Neutrophil (primary cell): ENCODE results near the gene KCNH8.

Experiments used
- H3K27ac ChIP-seq: fragments of 200-600 bp; sonication (generic); 2 replicates; pipeline ENCODE4 v1.5.1; 2016; ENCODE audit warnings: mild to moderate bottlenecking, moderate library complexity
- H3K27me3 ChIP-seq: fragments of 200-600 bp; sonication (generic); 2 replicates; pipeline ENCODE4 v1.6.0; 2016; ENCODE audit warnings: mild to moderate bottlenecking
- H3K36me3 ChIP-seq: fragments of 200-600 bp; sonication (generic); 2 replicates; pipeline ENCODE4 v1.5.1; 2017
- H3K4me1 ChIP-seq, 2 experiments: fragments of 200-600 bp in 1 of 2; sonication (generic) in 1 of 2; 1 replicate in 1 of 2; 2 replicates in 1 of 2; pipeline versions ENCODE4 v1.5.1 to v1.6.1; 2013 to 2016; ENCODE audit warnings: low read depth in 1 of 2, low read length in 1 of 2, mild to moderate bottlenecking in 1 of 2, moderate library complexity in 1 of 2; ENCODE audit not compliant: control insufficient read depth in 1 of 2, insufficient read depth in 1 of 2
- H3K4me3 ChIP-seq, 2 experiments: fragments of 200-600 bp in 1 of 2; sonication (generic) in 1 of 2; 1 replicate in 1 of 2; 2 replicates in 1 of 2; pipeline ENCODE4 v1.5.1; 2013 to 2016; ENCODE audit warnings: low read depth in 1 of 2, low read length in 1 of 2, mild to moderate bottlenecking in 1 of 2, moderate library complexity in 1 of 2
- H3K9me3 ChIP-seq: fragments of 200-600 bp; sonication (generic); 2 replicates; pipeline ENCODE4 v1.5.1; 2016
- TF ChIP-seq, protein P1 (sequence below): fragments of 200-600 bp; sonication (generic); IDR thresholded peaks from 2 replicates; pipeline ENCODE4 v1.5.1; 2016; ENCODE audit warnings: antibody characterized with exemption

Gene KCNH8

DNA sequence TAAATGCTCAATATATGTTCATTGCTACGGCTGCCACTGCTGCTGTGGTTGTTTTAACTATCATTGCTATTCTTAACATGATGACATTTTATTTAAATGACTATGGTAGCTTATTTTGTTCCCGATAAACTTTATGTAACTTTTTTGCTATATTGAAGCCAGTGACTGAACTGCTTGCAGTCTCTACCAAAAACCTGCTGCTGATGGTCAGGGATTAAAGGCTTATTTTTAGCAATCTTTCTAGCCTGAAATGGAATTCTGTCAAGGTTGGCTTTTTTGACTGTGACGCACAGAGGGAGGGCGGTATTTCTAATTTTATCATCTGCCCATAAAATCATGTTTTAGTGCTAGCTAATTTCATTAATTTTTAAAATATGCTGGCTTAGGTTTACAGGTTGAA lies 271.8 kb downstream of the KCNH8 start:
- Histone ChIP-seq H3K4me1 (no peaks in the 10 kb centered on the region), H3K9me3 (no peaks in the 10 kb centered on the region), H3K36me3 (no peaks in the 10 kb centered on the region), H3K4me3 (no peak overlapping the region), H3K27me3 (no peaks in the 10 kb centered on the region), H3K27ac (no peak overlapping the region)
- TF ChIP-seq, protein P1, sequence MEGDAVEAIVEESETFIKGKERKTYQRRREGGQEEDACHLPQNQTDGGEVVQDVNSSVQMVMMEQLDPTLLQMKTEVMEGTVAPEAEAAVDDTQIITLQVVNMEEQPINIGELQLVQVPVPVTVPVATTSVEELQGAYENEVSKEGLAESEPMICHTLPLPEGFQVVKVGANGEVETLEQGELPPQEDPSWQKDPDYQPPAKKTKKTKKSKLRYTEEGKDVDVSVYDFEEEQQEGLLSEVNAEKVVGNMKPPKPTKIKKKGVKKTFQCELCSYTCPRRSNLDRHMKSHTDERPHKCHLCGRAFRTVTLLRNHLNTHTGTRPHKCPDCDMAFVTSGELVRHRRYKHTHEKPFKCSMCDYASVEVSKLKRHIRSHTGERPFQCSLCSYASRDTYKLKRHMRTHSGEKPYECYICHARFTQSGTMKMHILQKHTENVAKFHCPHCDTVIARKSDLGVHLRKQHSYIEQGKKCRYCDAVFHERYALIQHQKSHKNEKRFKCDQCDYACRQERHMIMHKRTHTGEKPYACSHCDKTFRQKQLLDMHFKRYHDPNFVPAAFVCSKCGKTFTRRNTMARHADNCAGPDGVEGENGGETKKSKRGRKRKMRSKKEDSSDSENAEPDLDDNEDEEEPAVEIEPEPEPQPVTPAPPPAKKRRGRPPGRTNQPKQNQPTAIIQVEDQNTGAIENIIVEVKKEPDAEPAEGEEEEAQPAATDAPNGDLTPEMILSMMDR: no peak

DNA sequence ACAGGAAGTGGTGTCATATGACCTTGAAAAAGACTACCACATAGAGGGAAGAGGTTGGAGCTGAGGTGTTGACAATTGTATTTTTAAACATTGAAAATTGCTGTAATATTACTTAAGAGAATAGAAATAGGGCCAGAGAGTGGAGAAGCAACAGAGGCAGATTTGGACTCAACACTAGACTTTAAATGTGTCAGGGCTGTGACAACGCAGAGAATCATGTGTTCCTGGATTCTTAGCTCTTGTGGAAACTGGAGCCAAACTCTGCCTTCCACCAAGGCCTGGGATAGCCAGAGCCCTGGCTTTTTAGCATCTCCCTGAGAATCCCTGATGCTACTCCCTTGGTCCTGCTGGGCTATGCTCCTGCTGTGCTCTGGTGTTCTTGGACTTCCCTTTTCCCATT lies 277.5 kb downstream of the KCNH8 start:
- TF ChIP-seq, protein P1: no peak
- no peak overlapping the region for H3K4me3 ChIP-seq
- H3K4me1 ChIP-seq: no peaks in the 10 kb centered on the region
- H3K36me3 ChIP-seq: no peaks in the 10 kb centered on the region
- H3K27me3 ChIP-seq: no peaks in the 10 kb centered on the region
- no peaks in the 10 kb centered on the region for H3K9me3 ChIP-seq
- no peak overlapping the region for H3K27ac ChIP-seq

DNA sequence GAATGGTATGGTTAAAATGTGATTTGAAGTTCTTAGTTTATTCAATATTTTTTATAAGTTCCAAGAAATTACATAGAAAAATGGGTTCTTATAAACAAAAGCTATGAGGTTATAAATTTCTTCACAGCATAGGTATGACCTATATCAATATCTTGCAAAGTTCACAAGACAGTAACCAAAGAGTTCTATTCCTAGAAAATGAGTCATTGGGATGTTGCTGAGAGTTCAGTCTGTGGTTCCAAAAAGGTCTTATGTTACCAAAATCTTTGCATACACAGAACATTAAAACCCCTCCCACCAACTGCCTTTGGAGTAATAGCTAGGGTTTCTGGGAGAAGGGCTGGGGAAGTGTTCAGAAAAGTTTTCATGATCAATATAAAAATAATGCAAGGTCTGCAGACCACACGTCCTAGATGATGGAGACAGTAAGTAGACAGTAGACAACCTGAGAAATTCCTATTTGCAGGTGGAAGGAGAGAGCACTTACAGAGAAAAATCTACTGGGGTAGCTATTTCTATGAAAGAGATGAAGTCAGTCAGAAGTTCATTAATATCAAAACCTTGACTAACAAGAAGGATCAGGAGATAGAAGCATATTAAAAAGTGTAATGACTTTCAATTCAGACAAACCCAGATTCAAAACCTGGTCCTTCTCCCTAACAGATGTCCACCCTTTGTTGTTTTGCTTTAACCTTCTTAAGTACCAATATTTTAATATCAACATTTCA lies 279.3 kb downstream of the KCNH8 start:
- no peaks in the 10 kb centered on the region for H3K36me3 ChIP-seq
- TF ChIP-seq, protein P1: no peak
- H3K4me3 ChIP-seq: no peak overlapping the region
- H3K9me3 ChIP-seq: no peaks in the 10 kb centered on the region
- no peak overlapping the region for H3K27ac ChIP-seq
- no peaks in the 10 kb centered on the region for H3K4me1 ChIP-seq
- no peaks in the 10 kb centered on the region for H3K27me3 ChIP-seq

DNA sequence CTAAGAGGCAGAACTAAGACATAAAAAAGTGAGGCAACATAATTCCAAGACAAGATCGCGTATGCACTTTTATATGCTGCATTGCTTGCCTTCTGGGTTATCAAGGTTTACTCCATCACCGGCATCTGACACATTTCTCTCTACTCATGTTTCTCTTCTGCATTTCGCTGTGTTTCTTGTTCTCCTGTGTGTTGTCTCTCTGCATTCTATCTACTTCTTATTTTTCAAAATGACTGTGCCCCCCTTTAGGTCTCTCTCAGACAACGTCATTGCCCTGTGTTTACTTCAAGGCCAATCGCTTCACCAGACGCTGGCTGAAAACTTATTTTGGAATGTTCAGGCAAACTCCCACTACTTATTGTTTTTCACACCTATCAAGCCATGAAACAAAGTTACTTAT lies 280.4 kb downstream of the KCNH8 start:
- no peak overlapping the region for H3K4me3 ChIP-seq
- H3K27me3 ChIP-seq: no peaks in the 10 kb centered on the region
- TF ChIP-seq, protein P1: no peak
- no peaks in the 10 kb centered on the region for H3K4me1 ChIP-seq
- H3K9me3 ChIP-seq: no peaks in the 10 kb centered on the region
- H3K36me3 ChIP-seq: no peaks in the 10 kb centered on the region
- H3K27ac ChIP-seq: no peak overlapping the region

DNA sequence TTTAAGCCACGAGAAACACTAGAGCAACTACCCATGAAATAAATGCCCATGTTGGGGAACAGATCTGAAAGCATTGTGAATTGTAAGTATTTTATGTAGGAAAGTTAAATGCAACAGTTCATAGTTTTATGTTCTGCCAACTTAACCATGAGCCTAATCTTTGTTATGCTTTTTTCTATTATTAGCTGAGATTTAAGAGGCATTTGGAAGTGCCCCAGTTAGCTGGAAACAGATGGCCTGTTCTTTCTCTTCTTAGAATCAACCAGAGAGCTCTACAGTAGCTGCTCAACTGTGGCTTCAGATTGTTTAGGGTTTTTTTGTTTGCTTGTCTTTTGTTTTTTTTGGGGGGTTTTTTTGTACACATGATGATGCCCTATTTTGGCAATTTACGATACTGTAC lies 284.4 kb downstream of the KCNH8 start:
- Histone ChIP-seq H3K4me1 (no peaks in the 10 kb centered on the region), H3K4me3 (no peak overlapping the region), H3K27me3 (no peaks in the 10 kb centered on the region), H3K36me3 (no peaks in the 10 kb centered on the region), H3K27ac (no peak overlapping the region), H3K9me3 (no peaks in the 10 kb centered on the region)
- TF ChIP-seq, protein P1: no peak
